PFSK-1 (cell line): Measurements from ENCODE around the gene STARD3.

Source experiments
- POLR2AphosphoS5 ChIP-seq: IDR thresholded peaks from 2 replicates; pipeline ENCODE4 v1.6.1; 2012; ENCODE audit warnings: low read depth, mild to moderate bottlenecking, control low read depth, low read length, moderate library complexity
- SIN3A ChIP-seq: IDR thresholded peaks from 2 replicates; pipeline ENCODE4 v1.6.1; 2012; ENCODE audit warnings: mild to moderate bottlenecking, low read length, moderate library complexity, borderline replicate concordance; ENCODE audit not compliant: insufficient read depth
- TF ChIP-seq, protein P1 (sequence below), 2 experiments: IDR thresholded peaks; 2 replicates each; pipeline versions ENCODE4 v1.6.1 to v1.8.0; 2011 to 2012; ENCODE audit warnings: low read depth in 2 of 2, low read length in 2 of 2, control low read depth in 1 of 2, inconsistent platforms in 1 of 2, mild to moderate bottlenecking in 1 of 2, moderate library complexity in 1 of 2; ENCODE audit not compliant: insufficient read depth in 1 of 2

DNA sequence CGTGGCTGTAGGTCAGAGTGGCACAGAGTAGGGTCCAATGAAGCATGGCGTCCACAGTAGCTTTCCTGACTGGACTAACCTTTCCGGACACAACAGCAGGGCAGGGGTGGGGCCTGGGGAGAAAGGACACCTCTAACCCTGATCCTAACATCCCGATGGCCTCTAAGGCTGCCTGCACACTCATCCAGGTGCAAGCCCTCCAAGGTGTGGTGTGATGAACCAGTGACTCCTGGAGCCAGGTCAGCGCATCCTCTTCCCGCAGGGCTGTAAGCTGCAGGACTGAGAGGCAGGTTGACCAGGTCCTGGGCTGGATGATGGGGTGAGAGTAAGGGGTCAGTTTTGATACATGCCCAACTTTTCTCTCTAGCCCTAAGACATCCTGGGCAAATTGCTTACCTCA lies 59.8 kb downstream of the STARD3 start:
- TF ChIP-seq, protein P1, sequence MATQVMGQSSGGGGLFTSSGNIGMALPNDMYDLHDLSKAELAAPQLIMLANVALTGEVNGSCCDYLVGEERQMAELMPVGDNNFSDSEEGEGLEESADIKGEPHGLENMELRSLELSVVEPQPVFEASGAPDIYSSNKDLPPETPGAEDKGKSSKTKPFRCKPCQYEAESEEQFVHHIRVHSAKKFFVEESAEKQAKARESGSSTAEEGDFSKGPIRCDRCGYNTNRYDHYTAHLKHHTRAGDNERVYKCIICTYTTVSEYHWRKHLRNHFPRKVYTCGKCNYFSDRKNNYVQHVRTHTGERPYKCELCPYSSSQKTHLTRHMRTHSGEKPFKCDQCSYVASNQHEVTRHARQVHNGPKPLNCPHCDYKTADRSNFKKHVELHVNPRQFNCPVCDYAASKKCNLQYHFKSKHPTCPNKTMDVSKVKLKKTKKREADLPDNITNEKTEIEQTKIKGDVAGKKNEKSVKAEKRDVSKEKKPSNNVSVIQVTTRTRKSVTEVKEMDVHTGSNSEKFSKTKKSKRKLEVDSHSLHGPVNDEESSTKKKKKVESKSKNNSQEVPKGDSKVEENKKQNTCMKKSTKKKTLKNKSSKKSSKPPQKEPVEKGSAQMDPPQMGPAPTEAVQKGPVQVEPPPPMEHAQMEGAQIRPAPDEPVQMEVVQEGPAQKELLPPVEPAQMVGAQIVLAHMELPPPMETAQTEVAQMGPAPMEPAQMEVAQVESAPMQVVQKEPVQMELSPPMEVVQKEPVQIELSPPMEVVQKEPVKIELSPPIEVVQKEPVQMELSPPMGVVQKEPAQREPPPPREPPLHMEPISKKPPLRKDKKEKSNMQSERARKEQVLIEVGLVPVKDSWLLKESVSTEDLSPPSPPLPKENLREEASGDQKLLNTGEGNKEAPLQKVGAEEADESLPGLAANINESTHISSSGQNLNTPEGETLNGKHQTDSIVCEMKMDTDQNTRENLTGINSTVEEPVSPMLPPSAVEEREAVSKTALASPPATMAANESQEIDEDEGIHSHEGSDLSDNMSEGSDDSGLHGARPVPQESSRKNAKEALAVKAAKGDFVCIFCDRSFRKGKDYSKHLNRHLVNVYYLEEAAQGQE (IDR thresholded peaks at IDR 0.05; ENCODE audit: insufficient read depth in 1 of 2, low read depth in 2 of 2, low read length in 2 of 2) = no peak
- TF ChIP-seq SIN3A = no peak
- no peak for TF ChIP-seq POLR2AphosphoS5
